HG02623 (cell line): ENCODE data around the gene TEX29.

Source experiments
- ATAC-seq: cut with Tn5 transposase; IDR thresholded peaks from one replicate; pipeline ENCODE4 v1.9.1; 2021; ENCODE audit warnings: moderate library complexity; ENCODE audit not compliant: unreplicated experiment

TEX29 gene

GRCh38 chr13:111289251-111289650 lies 31.2 kb upstream of the TEX29 start:
- no peak for ATAC-seq

- no peak for ATAC-seq
Measured at GRCh38 chr13:111291908-111292307, 28.5 kb upstream of the TEX29 start.

- ATAC-seq, result no peak
Measured at GRCh38 chr13:111292710-111293485, 27.5 kb upstream of the TEX29 start.

GRCh38 chr13:111295886-111296285 lies 24.6 kb upstream of the TEX29 start:
- no peak for ATAC-seq

GRCh38 chr13:111296417-111296816 lies 24.0 kb upstream of the TEX29 start:
- ATAC-seq, result no peak

GRCh38 chr13:111298214-111298975 lies 22.0 kb upstream of the TEX29 start:
- ATAC-seq, result no peak

GRCh38 chr13:111302045-111302726 lies 18.3 kb upstream of the TEX29 start:
- ATAC-seq, result no peak

GRCh38 chr13:111303559-111303958 lies 16.9 kb upstream of the TEX29 start:
- ATAC-seq, result peak; percentile 5

- peak; percentile 91 for ATAC-seq
Measured at GRCh38 chr13:111304041-111304544, 16.3 kb upstream of the TEX29 start.

GRCh38 chr13:111304603-111305289 lies 15.7 kb upstream of the TEX29 start:
- no peak for ATAC-seq

- no peak for ATAC-seq
Measured at GRCh38 chr13:111312944-111313590, 7.4 kb upstream of the TEX29 start.

GRCh38 chr13:111313911-111314425 lies 6.5 kb upstream of the TEX29 start:
- no peak for ATAC-seq

- ATAC-seq, result no peak
Measured at GRCh38 chr13:111314852-111315251, 5.6 kb upstream of the TEX29 start.

GRCh38 chr13:111315347-111315995 lies 5.0 kb upstream of the TEX29 start:
- no peak for ATAC-seq

GRCh38 chr13:111316161-111316730 lies 4.2 kb upstream of the TEX29 start:
- ATAC-seq, result no peak

GRCh38 chr13:111317042-111317550 lies 3.3 kb upstream of the TEX29 start:
- ATAC-seq, result no peak

- no peak for ATAC-seq
Measured at GRCh38 chr13:111317571-111318345, 2.7 kb upstream of the TEX29 start.

- ATAC-seq, result no peak
Measured at GRCh38 chr13:111318386-111318785, 2.1 kb upstream of the TEX29 start.
